Tibial nerve (tissue), 4 donors: ENCODE results near the gene HOXB8. TPM values are rescaled to one million over a fixed set of nuclear protein-coding genes. Genes with fewer than 3 reads are reported as not detected.

Experiments
- DNase-seq, 2 donors: peaks; one replicate each; pipeline ENCODE4 v3.0.0-alpha.2; 2019; ENCODE audit warnings: low spot score in 2 of 2
- H3K27ac ChIP-seq, 4 donors: fragments of 200-600 bp; sonication (generic) in 3 of 4; one replicate each; pipeline ENCODE4 v1.5.1; 2017 to 2019; ENCODE audit warnings: mild to moderate bottlenecking in 1 of 4
- H3K27me3 ChIP-seq, 2 donors: fragments of 200-600 bp; sonication (generic) in 1 of 2; one replicate each; pipeline versions ENCODE4 v1.5.1 to v1.6.0; 2017 to 2019
- H3K36me3 ChIP-seq, 3 donors: fragments of 200-600 bp; sonication (generic); one replicate each; pipeline ENCODE4 v1.5.1; 2018 to 2019
- H3K4me1 ChIP-seq, 4 donors: fragments of 200-600 bp; sonication (generic) in 3 of 4; one replicate each; pipeline ENCODE4 v1.5.1; 2017 to 2019
- H3K4me3 ChIP-seq, 4 donors: fragments of 200-600 bp; sonication (generic) in 3 of 4; one replicate each; pipeline ENCODE4 v1.5.1; 2017 to 2019; ENCODE audit warnings: mild to moderate bottlenecking in 1 of 4, moderate library complexity in 1 of 4
- H3K9me3 ChIP-seq, 4 donors: fragments of 200-600 bp; sonication (generic) in 3 of 4; one replicate each; pipeline ENCODE4 v1.5.1; 2017 to 2019
- CTCF ChIP-seq, 5 experiments: fragments of 200-600 bp in 3 of 5; fragments of 450-650 bp in 2 of 5; sonication (generic) in 3 of 5; IDR thresholded peaks; one replicate each; pipeline ENCODE4 v1.5.1; 2016 to 2019; ENCODE audit warnings: antibody characterized with exemption in 5 of 5, mild to moderate bottlenecking in 3 of 5, moderate library complexity in 2 of 5
- EP300 ChIP-seq, 2 donors: sonication (generic); formaldehyde crosslinking; IDR thresholded peaks; one replicate each; pipeline ENCODE4 v1.6.1; 2017; ENCODE audit warnings: antibody characterized with exemption in 2 of 2, mild to moderate bottlenecking in 1 of 2
- POLR2A ChIP-seq, 2 donors: fragments of 450-650 bp; IDR thresholded peaks; one replicate each; pipeline ENCODE4 v1.6.1; 2017; ENCODE audit warnings: antibody characterized with exemption in 2 of 2, mild to moderate bottlenecking in 2 of 2, moderate library complexity in 2 of 2
- WGBS, 2 donors: methylation state at CpG; one replicate each; pipeline ENCODE4 v1.1.5; 2018; 5-methylcytosine and 5-hydroxymethylcytosine counted together
- total RNA-seq, 4 donors: library from RNA; depleted of rRNA; stranded (reverse); fragments of >200 nt; gene quantifications; one replicate each; pipeline ENCODE4 v1.1.0, GENCODE V29; 2016

HOXB8 gene
- total RNA-seq, 4 donors from 2014 or later, result 0.66 to 0.90 TPM; not detected in 2

- 30 to 38% methylated on average over 2 of the region's 2 CpGs for WGBS, 2 donors
- Histone ChIP-seq H3K27me3 (peaks cover 0 to 100% of the 10 kb centered on the region in 2 donors), H3K36me3 (no peaks in the 10 kb centered on the region), H3K4me3 (no peak overlapping the region), H3K4me1 (peaks cover 0 to 51% (median 11%) of the 10 kb centered on the region in 4 donors), H3K9me3 (no peaks in the 10 kb centered on the region), H3K27ac (no peak overlapping the region)
- no peak for DNase-seq
- TF ChIP-seq EP300 (IDR thresholded peaks at IDR 0.05) (no peak), POLR2A (IDR thresholded peaks at IDR 0.05) (no peak), CTCF (IDR thresholded peaks at IDR 0.05) (no peak)
These were observed 26.6 kb downstream of the HOXB8 start for GRCh38 chr17:48588528-48588927.

- Histone ChIP-seq H3K36me3 (no peaks in the 10 kb centered on the region), H3K4me3 (no peak overlapping the region), H3K4me1 (peaks cover 0 to 47% (median 9%) of the 10 kb centered on the region in 4 donors), H3K27me3 (peaks cover 0 to 100% of the 10 kb centered on the region in 2 donors), H3K27ac (peak overlapping the region in 2 of 4 donors; percentile 15 to 38), H3K9me3 (no peaks in the 10 kb centered on the region)
- TF ChIP-seq POLR2A (IDR thresholded peaks at IDR 0.05) (no peak), CTCF (IDR thresholded peaks at IDR 0.05) (no peak)
- 44 to 69% methylated on average over 2 of the region's 2 CpGs for WGBS, 2 donors
- DNase-seq, result no peak
These were observed 27.0 kb downstream of the HOXB8 start for GRCh38 chr17:48588074-48588415.

GRCh38 chr17:48587276-48588073 is 27.6 kb downstream of the HOXB8 start:
- H3K27me3 ChIP-seq, result peaks cover 0 to 100% of the 10 kb centered on the region in 2 donors
- H3K27ac ChIP-seq, result peak overlapping the region in 2 of 4 donors; percentile 36 to 38
- 45 to 51% methylated on average over 5 of the region's 5 CpGs for WGBS, 2 donors
- no peak for TF ChIP-seq POLR2A (IDR thresholded peaks at IDR 0.05)
- no peak for TF ChIP-seq EP300 (IDR thresholded peaks at IDR 0.05)
- TF ChIP-seq CTCF (IDR thresholded peaks at IDR 0.05), result no peak
- no peak overlapping the region for H3K4me3 ChIP-seq
- peaks cover 0 to 47% (median 9%) of the 10 kb centered on the region in 4 donors for H3K4me1 ChIP-seq
- no peaks in the 10 kb centered on the region for H3K36me3 ChIP-seq
- no peaks in the 10 kb centered on the region for H3K9me3 ChIP-seq
- no peak for DNase-seq

- Histone ChIP-seq H3K27ac (peak overlapping the region in 3 of 4 donors; percentile 64 to 87 (median 73)), H3K4me1 (peaks cover 0 to 50% (median 9%) of the 10 kb centered on the region in 4 donors)
These were observed 28.5 kb downstream of the HOXB8 start for GRCh38 chr17:48586355-48587258.

GRCh38 chr17:48584223-48584741 is 30.8 kb downstream of the HOXB8 start:
- Histone ChIP-seq H3K9me3 (no peaks in the 10 kb centered on the region), H3K4me1 (peaks cover 0 to 51% (median 13%) of the 10 kb centered on the region in 4 donors), H3K36me3 (no peaks in the 10 kb centered on the region), H3K27me3 (peaks cover 0 to 100% of the 10 kb centered on the region in 2 donors), H3K4me3 (no peak overlapping the region), H3K27ac (peak overlapping the region in 1 of 4 donors; percentile 72)
- DNase-seq, result no peak
- WGBS, 2 donors, result 44 to 55% methylated on average over 2 of the region's 2 CpGs
- TF ChIP-seq POLR2A (IDR thresholded peaks at IDR 0.05), result no peak
- no peak for TF ChIP-seq CTCF (IDR thresholded peaks at IDR 0.05)
- no peak for TF ChIP-seq EP300 (IDR thresholded peaks at IDR 0.05)

More at GRCh38 chr17:48586355-48587258, 28.5 kb downstream of the HOXB8 start:
- Histone ChIP-seq H3K27me3 (peaks cover 0 to 100% of the 10 kb centered on the region in 2 donors), H3K9me3 (no peaks in the 10 kb centered on the region), H3K36me3 (no peaks in the 10 kb centered on the region), H3K4me3 (peak overlapping the region; percentile 43 to 63 (median 48))
- no peak for DNase-seq
- TF ChIP-seq POLR2A (IDR thresholded peaks at IDR 0.05), result no peak
- 18 to 20% methylated on average over 34 of the region's 34 CpGs for WGBS, 2 donors
